HCT116 (cell line): ENCODE results near the gene NHLRC1. TPM values are rescaled to one million over a fixed set of nuclear protein-coding genes. Genes with fewer than 3 reads are reported as not detected.

Source experiments
- ATAC-seq: fragments of 200-7000 bp; cut with Tn5 transposase; 2 replicates; pipeline ENCODE4 v1.9.1; 2020; ENCODE audit warnings: mild to moderate bottlenecking, moderate library complexity
- BruUV-seq: library from RNA; stranded (reverse); fragments of 400-500 nt; replicated peaks from 2 replicates; lab custom pipeline; 2021; lab: Mats Ljungman, UMichigan
- CTCF ChIA-PET: fragments of 300-600 bp; sonication (Branson Sonifier 250); formaldehyde crosslinking; loops from one replicate; lab custom pipeline; 2021; ENCODE audit warnings: antibody characterized with exemption; lab: Charles Lee
- POLR2A ChIA-PET: fragments of 300-600, 350-600 bp; sonication (Branson Sonifier 250); formaldehyde crosslinking; loops from one replicate; lab custom pipeline; 2021; ENCODE audit warnings: antibody characterized with exemption; lab: Charles Lee
- RAD21 ChIA-PET, 2 experiments: fragments of 300-600 bp; sonication (Branson Sonifier 250); formaldehyde crosslinking; loops; one replicate each; lab custom pipeline; 2023; ENCODE audit warnings: low total read pairs in 2 of 2; ENCODE audit not compliant: uncharacterized antibody in 2 of 2, unreplicated experiment in 2 of 2, low non-redundant PET in 1 of 2; lab: Charles Lee
- DNase-seq: peaks from one replicate; pipeline ENCODE4 v3.0.0-alpha.2; 2010; ENCODE audit warnings: low read depth, low spot score
- H2AFZ ChIP-seq: fragments of 200-600 bp; shearing (Covaris generic), sonication (generic); 2 replicates; pipeline ENCODE4 v1.6.1; 2017; ENCODE audit warnings: low read depth, mixed run types, mixed read lengths, antibody characterized with exemption, low read length; ENCODE audit not compliant: poor library complexity, severe bottlenecking
- H3K27ac ChIP-seq: 2 replicates; pipeline ENCODE4 v1.5.1; 2012; ENCODE audit warnings: low read depth, low read length
- H3K27me3 ChIP-seq: fragments of 200-600 bp; sonication (generic); 2 replicates; pipeline ENCODE4 v1.6.1; 2016; ENCODE audit warnings: mixed run types, low read length, mixed read lengths; ENCODE audit not compliant: insufficient read depth
- H3K36me3 ChIP-seq, 2 experiments: fragments of 200-500 bp in 1 of 2; fragments of 200-600 bp in 1 of 2; sonication (Bioruptor generic) in 1 of 2; sonication (generic) in 1 of 2; 2 replicates each; pipeline versions ENCODE4 v1.5.1 to v1.6.1; 2014 to 2016; ENCODE audit warnings: low read length in 2 of 2, inconsistent platforms in 1 of 2, mixed read lengths in 1 of 2, mixed run types in 1 of 2; ENCODE audit not compliant: insufficient read depth in 2 of 2, control insufficient read depth in 1 of 2
- H3K4me1 ChIP-seq, 2 experiments: fragments of 200-600 bp in 1 of 2; sonication (generic) in 1 of 2; 2 replicates each; pipeline versions ENCODE4 v1.5.1 to v1.6.1; 2012 to 2017; ENCODE audit warnings: low read length in 2 of 2, inconsistent platforms in 1 of 2, mild to moderate bottlenecking in 1 of 2, mixed read lengths in 1 of 2, mixed run types in 1 of 2, moderate library complexity in 1 of 2; ENCODE audit not compliant: insufficient read depth in 2 of 2, control insufficient read depth in 1 of 2
- H3K4me2 ChIP-seq: fragments of 200-600 bp; sonication (generic); 2 replicates; pipeline ENCODE4 v1.6.1; 2017; ENCODE audit warnings: mixed run types, low read length, mixed read lengths
- H3K4me3 ChIP-seq, 2 experiments: fragments of 200-600 bp in 1 of 2; sonication (generic) in 1 of 2; replicated peaks in 1 of 2; 2 replicates each; pipeline ENCODE4 v1.5.1; 2011 to 2016; ENCODE audit warnings: low read length in 2 of 2, control low read depth in 1 of 2, low read depth in 1 of 2, mild to moderate bottlenecking in 1 of 2, mixed read lengths in 1 of 2, mixed run types in 1 of 2
- H3K79me2 ChIP-seq: fragments of 200-600 bp; sonication (generic); 2 replicates; pipeline ENCODE4 v1.6.1; 2017; ENCODE audit warnings: mild to moderate bottlenecking, mixed run types, low read length, moderate library complexity, mixed read lengths; ENCODE audit not compliant: insufficient read depth
- H3K9ac ChIP-seq: fragments of 200-600 bp; sonication (generic); 2 replicates; pipeline ENCODE4 v1.6.1; 2016; ENCODE audit warnings: low read length, mixed read lengths
- H3K9me2 ChIP-seq: fragments of 200-600 bp; sonication (generic), shearing (Covaris generic); 2 replicates; pipeline ENCODE4 v1.6.1; 2017; ENCODE audit warnings: mixed run types, mild to moderate bottlenecking, moderate library complexity; ENCODE audit not compliant: insufficient read depth
- H3K9me3 ChIP-seq, 2 experiments: fragments of 200-500 bp in 1 of 2; fragments of 200-600 bp in 1 of 2; sonication (Bioruptor generic) in 1 of 2; sonication (generic) in 1 of 2; 2 replicates each; pipeline ENCODE4 v1.6.1; 2014 to 2017; ENCODE audit warnings: low read length in 2 of 2, mixed read lengths in 2 of 2, inconsistent platforms in 1 of 2, low read depth in 1 of 2, mild to moderate bottlenecking in 1 of 2, mixed run types in 1 of 2, moderate library complexity in 1 of 2; ENCODE audit not compliant: control insufficient read depth in 1 of 2, insufficient read depth in 1 of 2
- H4K20me1 ChIP-seq: fragments of 200-600 bp; sonication (generic), shearing (Covaris generic); 2 replicates; pipeline ENCODE4 v1.6.1; 2017; ENCODE audit warnings: mixed run types, mild to moderate bottlenecking, moderate library complexity; ENCODE audit not compliant: insufficient read depth
- CEBPB ChIP-seq: IDR thresholded peaks from 2 replicates; pipeline ENCODE4 v1.6.1; 2012; ENCODE audit warnings: low read depth
- EZH2 ChIP-seq: fragments of 200-600 bp; sonication (generic); IDR thresholded peaks from 2 replicates; pipeline ENCODE4 v1.6.1; 2017; ENCODE audit warnings: antibody characterized with exemption, mixed run types
- JUND ChIP-seq: IDR thresholded peaks from 2 replicates; pipeline ENCODE4 v1.6.1; 2012
- POLR2A ChIP-seq: IDR thresholded peaks from 2 replicates; pipeline ENCODE4 v1.7.0; 2011; ENCODE audit warnings: borderline replicate concordance; ENCODE audit not compliant: insufficient read depth, insufficient read length; ENCODE audit errors: extremely low read depth
- POLR2AphosphoS5 ChIP-seq: IDR thresholded peaks from 2 replicates; pipeline ENCODE4 v1.6.1; 2011; ENCODE audit warnings: mild to moderate bottlenecking, low read depth, low read length, moderate library complexity
- REST ChIP-seq: IDR thresholded peaks from 2 replicates; pipeline ENCODE4 v1.6.1; 2012; ENCODE audit warnings: low read depth
- SRF ChIP-seq: IDR thresholded peaks from 2 replicates; pipeline ENCODE4 v1.6.1; 2012; ENCODE audit warnings: low read depth
- TCF7L2 ChIP-seq: IDR thresholded peaks from 2 replicates; pipeline ENCODE4 v1.7.0; 2011; ENCODE audit warnings: borderline replicate concordance, inconsistent platforms; ENCODE audit not compliant: insufficient read depth, insufficient read length; ENCODE audit errors: extremely low read depth
- YY1 ChIP-seq: IDR thresholded peaks from 2 replicates; pipeline ENCODE4 v1.6.1; 2011; ENCODE audit warnings: low read length, low read depth, moderate library complexity, mild to moderate bottlenecking; ENCODE audit not compliant: insufficient replicate concordance; ENCODE audit errors: extremely low read depth
- ZBTB33 ChIP-seq: IDR thresholded peaks from 2 replicates; pipeline ENCODE4 v1.6.1; 2011; ENCODE audit warnings: mild to moderate bottlenecking, low read length, moderate library complexity; ENCODE audit not compliant: insufficient replicate concordance; ENCODE audit errors: extremely low read depth
- intact Hi-C: fragments of 100-400 bp; cut with micrococcal nuclease; formaldehyde crosslinking; loops from 2 replicates; pipeline ENCODE4 v1.10.0; 2022
- total RNA-seq: library from RNA; stranded (reverse); gene quantifications from one replicate; pipeline ENCODE4 v1.2.1, GENCODE V29; 2021; ENCODE audit not compliant: unreplicated experiment

NHLRC1 gene
- total RNA-seq, 1 experiment from 2014 or later = not detected

- ChIA-PET POLR2A (no interaction called here), RAD21 (no interaction called here), CTCF (no interaction called here)
- Histone ChIP-seq H3K9me3 (0 out of 4 replicates have a peak, but pooled peaks cover 0 to 3% of the 10 kb centered on the region in 2 experiments), H3K4me1 (no peaks in the 10 kb centered on the region), H2AFZ (no peak overlapping the region), H4K20me1 (no peaks in the 10 kb centered on the region), H3K9ac (no peak overlapping the region), H3K79me2 (no peaks in the 10 kb centered on the region), H3K4me2 (no peak overlapping the region), H3K36me3 (no peaks in the 10 kb centered on the region), H3K27me3 (no peaks in the 10 kb centered on the region), H3K4me3 (no peak overlapping the region), H3K9me2 (no peaks in the 10 kb centered on the region), H3K27ac (no peak overlapping the region)
- intact Hi-C loops = no loop called here
- ATAC-seq (no peak), DNase-seq (no peak)
- TF ChIP-seq TCF7L2 = no peak
- TF ChIP-seq POLR2AphosphoS5 = no peak
- no peak for TF ChIP-seq EZH2
- no TSS peak for BruUV-seq
Observed at GRCh38 chr6:18088419-18089296, 33.8 kb downstream of the NHLRC1 start.

GRCh38 chr6:18087396-18088165 is 34.9 kb downstream of the NHLRC1 start:
- no TSS peak for BruUV-seq
- Histone ChIP-seq H3K27ac (no peak overlapping the region), H3K9ac (no peak overlapping the region), H4K20me1 (no peaks in the 10 kb centered on the region), H3K36me3 (no peaks in the 10 kb centered on the region)
- no peak for TF ChIP-seq JUND
- no peak for TF ChIP-seq CEBPB
- TF ChIP-seq YY1 = no peak
- no peak for TF ChIP-seq EZH2
- no peak for TF ChIP-seq ZBTB33
- TF ChIP-seq SRF = no peak
- no peak for TF ChIP-seq POLR2AphosphoS5
- no peak for TF ChIP-seq REST
- no peak for TF ChIP-seq POLR2A
- TF ChIP-seq, all 23 proteins: peak for 0
- ChIA-PET RAD21 (no interaction called here), POLR2A (no interaction called here), CTCF (no interaction called here)
- Histone ChIP-seq H3K27me3 (no peaks in the 10 kb centered on the region), H3K79me2 (no peaks in the 10 kb centered on the region), H3K4me2 (no peak overlapping the region), H3K4me3 (no peak overlapping the region), H3K4me1 (no peaks in the 10 kb centered on the region), H2AFZ (no peak overlapping the region), H3K9me3 (0 out of 4 replicates have a peak, but pooled peaks cover 0 to 3% of the 10 kb centered on the region in 2 experiments), H3K9me2 (no peaks in the 10 kb centered on the region)
- DNase-seq (no peak), ATAC-seq (no peak)
- intact Hi-C loops = no loop called here
